ENCODE data around the gene PALLD. TPM values are rescaled to one million over a fixed set of nuclear protein-coding genes. Genes with fewer than 3 reads are reported as not detected.

PALLD gene
- total RNA-seq, 1 donor from 2014 or later: 204 TPM

GRCh38 chr4:168519576-168519975 is 22.7 kb downstream of the PALLD start:
- Histone ChIP-seq H3K9me3 (no peaks in the 10 kb centered on the region), H3K27ac (no peak overlapping the region), H3K4me3 (no peak overlapping the region), H3K36me3 (no peaks in the 10 kb centered on the region), H3K27me3 (no peaks in the 10 kb centered on the region), H3K4me1 (no peaks in the 10 kb centered on the region)
- intact Hi-C loops (cut with DNase I): loop anchor here (5.0 to 10.0 kb wide), 2 partner anchors 175 to 308 kb away; no protein-coding TSS in a partner anchor
- no peak for TF ChIP-seq CTCF (IDR thresholded peaks at IDR 0.05)
- no peak for DNase-seq (ENCODE audit: low spot score in 2 of 2)

GRCh38 chr4:168521721-168522120 is 24.9 kb downstream of the PALLD start:
- no peaks in the 10 kb centered on the region for H3K27me3 ChIP-seq
- no peak for TF ChIP-seq CTCF (IDR thresholded peaks at IDR 0.05)
- no peak for DNase-seq (ENCODE audit: low spot score in 2 of 2)
- no peaks in the 10 kb centered on the region for H3K4me1 ChIP-seq
- no peak overlapping the region for H3K27ac ChIP-seq
- intact Hi-C loops (cut with DNase I): no loop called here
- H3K36me3 ChIP-seq: no peaks in the 10 kb centered on the region
- H3K4me3 ChIP-seq: no peak overlapping the region
- no peaks in the 10 kb centered on the region for H3K9me3 ChIP-seq

- intact Hi-C loops (cut with DNase I): no loop called here
- H3K4me3 ChIP-seq: no peak overlapping the region
- H3K27ac ChIP-seq: no peak overlapping the region
- no peaks in the 10 kb centered on the region for H3K27me3 ChIP-seq
- no peaks in the 10 kb centered on the region for H3K4me1 ChIP-seq
- DNase-seq (ENCODE audit: low spot score in 2 of 2): no peak
- H3K9me3 ChIP-seq: no peaks in the 10 kb centered on the region
- no peaks in the 10 kb centered on the region for H3K36me3 ChIP-seq
- TF ChIP-seq CTCF (IDR thresholded peaks at IDR 0.05): no peak
Measured at GRCh38 chr4:168522356-168522755, 25.5 kb downstream of the PALLD start.

- no peaks in the 10 kb centered on the region for H3K9me3 ChIP-seq
- no peaks in the 10 kb centered on the region for H3K27me3 ChIP-seq
- H3K27ac ChIP-seq: no peak overlapping the region
- no peak for DNase-seq (ENCODE audit: low spot score in 2 of 2)
- no peaks in the 10 kb centered on the region for H3K4me1 ChIP-seq
- no peak for TF ChIP-seq CTCF (IDR thresholded peaks at IDR 0.05)
- intact Hi-C loops (cut with DNase I): no loop called here
- H3K4me3 ChIP-seq: no peak overlapping the region
- H3K36me3 ChIP-seq: no peaks in the 10 kb centered on the region
Measured at GRCh38 chr4:168522829-168523489, 26.1 kb downstream of the PALLD start.

GRCh38 chr4:168524006-168524405 is 27.2 kb downstream of the PALLD start:
- no peak for DNase-seq (ENCODE audit: low spot score in 2 of 2)
- TF ChIP-seq CTCF (IDR thresholded peaks at IDR 0.05): no peak

GRCh38 chr4:168524897-168525296 is 28.0 kb downstream of the PALLD start:
- H3K36me3 ChIP-seq: no peaks in the 10 kb centered on the region
- no peaks in the 10 kb centered on the region for H3K9me3 ChIP-seq
- TF ChIP-seq CTCF (IDR thresholded peaks at IDR 0.05): no peak
- no peaks in the 10 kb centered on the region for H3K27me3 ChIP-seq
- no peak overlapping the region for H3K4me3 ChIP-seq
- no peaks in the 10 kb centered on the region for H3K4me1 ChIP-seq
- no peak overlapping the region for H3K27ac ChIP-seq
- DNase-seq (ENCODE audit: low spot score in 2 of 2): no peak
- intact Hi-C loops (cut with DNase I): no loop called here

More at GRCh38 chr4:168524006-168524405, 27.2 kb downstream of the PALLD start:
- H3K4me3 ChIP-seq: no peak overlapping the region
- no peaks in the 10 kb centered on the region for H3K9me3 ChIP-seq
- no peak overlapping the region for H3K27ac ChIP-seq
- intact Hi-C loops (cut with DNase I): no loop called here
- H3K27me3 ChIP-seq: no peaks in the 10 kb centered on the region
- no peaks in the 10 kb centered on the region for H3K4me1 ChIP-seq
- H3K36me3 ChIP-seq: no peaks in the 10 kb centered on the region
